GM23338 (cell line): ENCODE data around the gene EFCAB12. TPM values are rescaled to one million over a fixed set of nuclear protein-coding genes. Genes with fewer than 3 reads are reported as not detected.

Experiments
- ATAC-seq: fragments of 200-7000 bp; cut with Tn5 transposase; 3 replicates; pipeline ENCODE4 v1.9.1; 2020
- DNase-seq: peaks from one replicate; pipeline ENCODE4 v3.0.0-alpha.2; 2015; ENCODE audit warnings: low spot score
- H2AFZ ChIP-seq: fragments of 200-600 bp; sonication (generic); 2 replicates; pipeline ENCODE4 v1.8.0; 2016; ENCODE audit warnings: antibody characterized with exemption, mild to moderate bottlenecking, moderate library complexity
- H3F3A ChIP-seq: fragments of 200-600 bp; sonication (generic); replicated peaks from 2 replicates; pipeline ENCODE4 v1.8.0; 2017; ENCODE audit warnings: antibody characterized with exemption, mixed run types, low read depth
- H3K27ac ChIP-seq: fragments of 200-600 bp; sonication (generic); 2 replicates; pipeline ENCODE4 v1.6.1; 2016; ENCODE audit warnings: low read depth
- H3K27me3 ChIP-seq: fragments of 200-600 bp; sonication (generic); 2 replicates; pipeline ENCODE4 v1.8.0; 2016; ENCODE audit warnings: mild to moderate bottlenecking, mixed run types, moderate library complexity; ENCODE audit not compliant: insufficient read depth
- H3K36me3 ChIP-seq: fragments of 200-600 bp; sonication (generic); 2 replicates; pipeline ENCODE4 v1.8.0; 2016; ENCODE audit warnings: mild to moderate bottlenecking; ENCODE audit not compliant: insufficient read depth
- H3K4me1 ChIP-seq: fragments of 200-600 bp; sonication (generic); 2 replicates; pipeline ENCODE4 v1.8.0; 2016; ENCODE audit warnings: mild to moderate bottlenecking, moderate library complexity; ENCODE audit not compliant: insufficient read depth
- H3K4me2 ChIP-seq: fragments of 200-600 bp; sonication (generic); 2 replicates; pipeline ENCODE4 v1.7.1; 2017; ENCODE audit warnings: mixed run types
- H3K4me3 ChIP-seq: fragments of 200-600 bp; sonication (generic); 2 replicates; pipeline ENCODE4 v1.6.1; 2016; ENCODE audit warnings: mixed run types
- H3K79me2 ChIP-seq: fragments of 200-600 bp; sonication (generic); replicated peaks from 2 replicates; pipeline ENCODE4 v1.8.0; 2017; ENCODE audit warnings: mild to moderate bottlenecking; ENCODE audit not compliant: insufficient read depth
- H3K9me2 ChIP-seq: fragments of 200-600 bp; sonication (generic); 2 replicates; pipeline ENCODE4 v1.8.0; 2017; ENCODE audit not compliant: insufficient read depth
- H4K20me1 ChIP-seq: fragments of 200-600 bp; sonication (generic); replicated peaks from 2 replicates; pipeline ENCODE4 v1.8.0; 2017; ENCODE audit warnings: mild to moderate bottlenecking; ENCODE audit not compliant: insufficient read depth
- H3K27ac Mint-ChIP-seq: 2 replicates; pipeline ENCODE4 v1.8.0; 2020; ENCODE audit warnings: inconsistent platforms, mild to moderate bottlenecking, moderate library complexity, mixed read lengths
- H3K27me3 Mint-ChIP-seq: 3 replicates; pipeline ENCODE4 v1.8.0; 2022; ENCODE audit warnings: low read depth, mild to moderate bottlenecking, moderate library complexity, mixed read lengths, inconsistent platforms; ENCODE audit not compliant: insufficient read depth, poor library complexity
- H3K36me3 Mint-ChIP-seq: 3 replicates; pipeline ENCODE4 v1.8.0; 2021; ENCODE audit warnings: low read depth, mild to moderate bottlenecking, inconsistent platforms, moderate library complexity, mixed read lengths
- H3K4me1 Mint-ChIP-seq: 3 replicates; pipeline ENCODE4 v1.8.0; 2020; ENCODE audit warnings: mild to moderate bottlenecking, inconsistent platforms, mixed read lengths
- H3K4me3 Mint-ChIP-seq: 3 replicates; pipeline ENCODE4 v1.8.0; 2021; ENCODE audit warnings: moderate library complexity, mild to moderate bottlenecking, inconsistent platforms, mixed read lengths
- H3K9me3 Mint-ChIP-seq: 3 replicates; pipeline ENCODE4 v1.8.0; 2020; ENCODE audit warnings: moderate library complexity, mild to moderate bottlenecking, inconsistent platforms, mixed read lengths
- CREB1 ChIP-seq: fragments of 250-450 bp; sonication (Bioruptor Pico); IDR thresholded peaks from 2 replicates; pipeline ENCODE4 v1.5.0; 2020; ENCODE audit warnings: low read depth, mild to moderate bottlenecking, moderate library complexity
- ETS1 ChIP-seq: IDR thresholded peaks from 2 replicates; pipeline ENCODE4 v1.6.1; 2016; ENCODE audit warnings: antibody characterized with exemption
- EZH2phosphoT487 ChIP-seq: fragments of 200-600 bp; sonication (generic); IDR thresholded peaks from one replicate; pipeline ENCODE4 v1.8.1; 2018; ENCODE audit warnings: antibody characterized with exemption; ENCODE audit not compliant: unreplicated experiment
- JUNB ChIP-seq: IDR thresholded peaks from one replicate; pipeline ENCODE4 v1.6.1; 2016; ENCODE audit warnings: antibody characterized with exemption; ENCODE audit not compliant: unreplicated experiment
- NANOG ChIP-seq: IDR thresholded peaks from 2 replicates; pipeline ENCODE4 v1.6.1; 2016; ENCODE audit warnings: antibody characterized with exemption, borderline replicate concordance
- POLR2AphosphoS5 ChIP-seq: IDR thresholded peaks from 2 replicates; pipeline ENCODE4 v1.6.1; 2016; ENCODE audit warnings: antibody characterized with exemption, low read depth
- STAT1 ChIP-seq: IDR thresholded peaks from one replicate; pipeline ENCODE4 v1.6.1; 2016; ENCODE audit warnings: antibody characterized with exemption; ENCODE audit not compliant: unreplicated experiment
- ZNF114 ChIP-seq: fragments of 250-450 bp; sonication (Bioruptor Pico); IDR thresholded peaks from 2 replicates; pipeline ENCODE4 v1.5.0; 2020; ENCODE audit warnings: mild to moderate bottlenecking, moderate library complexity
- ZNF331 ChIP-seq: fragments of 250-450 bp; sonication (Bioruptor Pico); IDR thresholded peaks from 2 replicates; pipeline ENCODE4 v1.5.0; 2020; ENCODE audit warnings: low read depth, mild to moderate bottlenecking, moderate library complexity
- ZNF462 ChIP-seq: fragments of 250-450 bp; sonication (Bioruptor Pico); IDR thresholded peaks from 2 replicates; pipeline ENCODE4 v1.5.0; 2020; ENCODE audit warnings: mild to moderate bottlenecking, moderate library complexity
- polyA plus RNA-seq: library from polyadenylated mRNA; unstranded; fragments of >200 nt; fragmentation: Nextera tagmentation; extraction: Ambion mirVana; gene quantifications from 2 replicates; pipeline ENCODE4 v1.2.1, GENCODE V29; 2016
- total RNA-seq: library from RNA; depleted of rRNA; stranded (reverse); fragments of >200 nt; shearing (Covaris generic); gene quantifications from 2 replicates; pipeline ENCODE4 v1.2.3, GENCODE V29; 2014
- TF ChIP-seq, protein P1 (sequence below), 2 experiments: fragments of 200-600 bp in 1 of 2; sonication (generic) in 1 of 2; conservative IDR thresholded peaks; 2 replicates each; pipeline versions ENCODE4 v1.5.1 to v1.6.1; 2016 to 2017; ENCODE audit warnings: antibody characterized with exemption in 2 of 2, low read depth in 2 of 2, mild to moderate bottlenecking in 2 of 2, moderate library complexity in 1 of 2
- TF ChIP-seq, protein P2 (sequence below): IDR thresholded peaks from one replicate; pipeline ENCODE4 v1.6.1; 2018; ENCODE audit warnings: antibody characterized with exemption; ENCODE audit not compliant: unreplicated experiment

Gene EFCAB12
- total and polyA plus RNA-seq, 2 experiments from 2014 or later: 0.24 to 0.65 TPM

- Histone ChIP-seq H2AFZ (no peak overlapping the region), H3K79me2 (peaks cover 35% of the 10 kb centered on the region), H3K4me2 (no peak overlapping the region), H3K4me3 (no peak overlapping the region), H3F3A (peaks cover 8% of the 10 kb centered on the region; the same call in 1 of the 2 replicates), H4K20me1 (peaks cover 7% of the 10 kb centered on the region; the same call in 1 of the 2 replicates), H3K36me3 (peaks cover 54% of the 10 kb centered on the region), H3K9me2 (no peaks in the 10 kb centered on the region), H3K27ac (no peak overlapping the region), H3K4me1 (peaks cover 21% of the 10 kb centered on the region), H3K27me3 (no peaks in the 10 kb centered on the region)
- no peak overlapping the region for H3K4me3 Mint-ChIP-seq
- DNase-seq (no peak), ATAC-seq (no peak)
- no peaks in the 10 kb centered on the region for H3K27me3 Mint-ChIP-seq
- H3K4me1 Mint-ChIP-seq: peaks cover 19% of the 10 kb centered on the region
- H3K9me3 Mint-ChIP-seq: no peaks in the 10 kb centered on the region
- H3K36me3 Mint-ChIP-seq: peaks cover 67% of the 10 kb centered on the region
- TF ChIP-seq ZNF114 (CRISPR knock-in tag) (no peak), JUNB (no peak), ETS1 (no peak), POLR2AphosphoS5 (no peak), ZNF462 (no peak), NANOG (no peak), STAT1 (no peak), CREB1 (CRISPR knock-in tag) (no peak), EZH2phosphoT487 (no peak), ZNF331 (CRISPR knock-in tag) (no peak)
- TF ChIP-seq, protein P1, sequence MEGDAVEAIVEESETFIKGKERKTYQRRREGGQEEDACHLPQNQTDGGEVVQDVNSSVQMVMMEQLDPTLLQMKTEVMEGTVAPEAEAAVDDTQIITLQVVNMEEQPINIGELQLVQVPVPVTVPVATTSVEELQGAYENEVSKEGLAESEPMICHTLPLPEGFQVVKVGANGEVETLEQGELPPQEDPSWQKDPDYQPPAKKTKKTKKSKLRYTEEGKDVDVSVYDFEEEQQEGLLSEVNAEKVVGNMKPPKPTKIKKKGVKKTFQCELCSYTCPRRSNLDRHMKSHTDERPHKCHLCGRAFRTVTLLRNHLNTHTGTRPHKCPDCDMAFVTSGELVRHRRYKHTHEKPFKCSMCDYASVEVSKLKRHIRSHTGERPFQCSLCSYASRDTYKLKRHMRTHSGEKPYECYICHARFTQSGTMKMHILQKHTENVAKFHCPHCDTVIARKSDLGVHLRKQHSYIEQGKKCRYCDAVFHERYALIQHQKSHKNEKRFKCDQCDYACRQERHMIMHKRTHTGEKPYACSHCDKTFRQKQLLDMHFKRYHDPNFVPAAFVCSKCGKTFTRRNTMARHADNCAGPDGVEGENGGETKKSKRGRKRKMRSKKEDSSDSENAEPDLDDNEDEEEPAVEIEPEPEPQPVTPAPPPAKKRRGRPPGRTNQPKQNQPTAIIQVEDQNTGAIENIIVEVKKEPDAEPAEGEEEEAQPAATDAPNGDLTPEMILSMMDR (conservative IDR thresholded peaks at IDR 0.05; ENCODE audit: low read depth in 2 of 2): no peak
- TF ChIP-seq, protein P2, sequence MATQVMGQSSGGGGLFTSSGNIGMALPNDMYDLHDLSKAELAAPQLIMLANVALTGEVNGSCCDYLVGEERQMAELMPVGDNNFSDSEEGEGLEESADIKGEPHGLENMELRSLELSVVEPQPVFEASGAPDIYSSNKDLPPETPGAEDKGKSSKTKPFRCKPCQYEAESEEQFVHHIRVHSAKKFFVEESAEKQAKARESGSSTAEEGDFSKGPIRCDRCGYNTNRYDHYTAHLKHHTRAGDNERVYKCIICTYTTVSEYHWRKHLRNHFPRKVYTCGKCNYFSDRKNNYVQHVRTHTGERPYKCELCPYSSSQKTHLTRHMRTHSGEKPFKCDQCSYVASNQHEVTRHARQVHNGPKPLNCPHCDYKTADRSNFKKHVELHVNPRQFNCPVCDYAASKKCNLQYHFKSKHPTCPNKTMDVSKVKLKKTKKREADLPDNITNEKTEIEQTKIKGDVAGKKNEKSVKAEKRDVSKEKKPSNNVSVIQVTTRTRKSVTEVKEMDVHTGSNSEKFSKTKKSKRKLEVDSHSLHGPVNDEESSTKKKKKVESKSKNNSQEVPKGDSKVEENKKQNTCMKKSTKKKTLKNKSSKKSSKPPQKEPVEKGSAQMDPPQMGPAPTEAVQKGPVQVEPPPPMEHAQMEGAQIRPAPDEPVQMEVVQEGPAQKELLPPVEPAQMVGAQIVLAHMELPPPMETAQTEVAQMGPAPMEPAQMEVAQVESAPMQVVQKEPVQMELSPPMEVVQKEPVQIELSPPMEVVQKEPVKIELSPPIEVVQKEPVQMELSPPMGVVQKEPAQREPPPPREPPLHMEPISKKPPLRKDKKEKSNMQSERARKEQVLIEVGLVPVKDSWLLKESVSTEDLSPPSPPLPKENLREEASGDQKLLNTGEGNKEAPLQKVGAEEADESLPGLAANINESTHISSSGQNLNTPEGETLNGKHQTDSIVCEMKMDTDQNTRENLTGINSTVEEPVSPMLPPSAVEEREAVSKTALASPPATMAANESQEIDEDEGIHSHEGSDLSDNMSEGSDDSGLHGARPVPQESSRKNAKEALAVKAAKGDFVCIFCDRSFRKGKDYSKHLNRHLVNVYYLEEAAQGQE: no peak
- H3K27ac Mint-ChIP-seq: no peak overlapping the region
Measured at GRCh38 chr3:129434140-129434539, 5.7 kb upstream of the EFCAB12 start.
